ENCODE data around the gene EED.

- TF ChIP-seq, protein P1, sequence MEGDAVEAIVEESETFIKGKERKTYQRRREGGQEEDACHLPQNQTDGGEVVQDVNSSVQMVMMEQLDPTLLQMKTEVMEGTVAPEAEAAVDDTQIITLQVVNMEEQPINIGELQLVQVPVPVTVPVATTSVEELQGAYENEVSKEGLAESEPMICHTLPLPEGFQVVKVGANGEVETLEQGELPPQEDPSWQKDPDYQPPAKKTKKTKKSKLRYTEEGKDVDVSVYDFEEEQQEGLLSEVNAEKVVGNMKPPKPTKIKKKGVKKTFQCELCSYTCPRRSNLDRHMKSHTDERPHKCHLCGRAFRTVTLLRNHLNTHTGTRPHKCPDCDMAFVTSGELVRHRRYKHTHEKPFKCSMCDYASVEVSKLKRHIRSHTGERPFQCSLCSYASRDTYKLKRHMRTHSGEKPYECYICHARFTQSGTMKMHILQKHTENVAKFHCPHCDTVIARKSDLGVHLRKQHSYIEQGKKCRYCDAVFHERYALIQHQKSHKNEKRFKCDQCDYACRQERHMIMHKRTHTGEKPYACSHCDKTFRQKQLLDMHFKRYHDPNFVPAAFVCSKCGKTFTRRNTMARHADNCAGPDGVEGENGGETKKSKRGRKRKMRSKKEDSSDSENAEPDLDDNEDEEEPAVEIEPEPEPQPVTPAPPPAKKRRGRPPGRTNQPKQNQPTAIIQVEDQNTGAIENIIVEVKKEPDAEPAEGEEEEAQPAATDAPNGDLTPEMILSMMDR (IDR thresholded peaks at IDR 0.05 in 2 of 3, conservative IDR thresholded peaks at IDR 0.05 in 1 of 3; ENCODE audit: insufficient read depth in 2 of 3, low read depth in 1 of 3, low read length in 3 of 3), result no peak
- TF ChIP-seq ZNF24 (IDR thresholded peaks at IDR 0.05), result no peak
- TF ChIP-seq RHOXF2B (CRISPR knock-in tag; conservative IDR thresholded peaks at IDR 0.05), result no peak
- no peak for TF ChIP-seq MTA3 (IDR thresholded peaks at IDR 0.05; ENCODE audit: borderline replicate concordance)
- no peak for TF ChIP-seq EZH2 (IDR thresholded peaks at IDR 0.05; ENCODE audit: borderline replicate concordance, low read depth, low read length)
- TF ChIP-seq POLR2A (conservative IDR thresholded peaks at IDR 0.05), result no peak
- TF ChIP-seq, protein P2, sequence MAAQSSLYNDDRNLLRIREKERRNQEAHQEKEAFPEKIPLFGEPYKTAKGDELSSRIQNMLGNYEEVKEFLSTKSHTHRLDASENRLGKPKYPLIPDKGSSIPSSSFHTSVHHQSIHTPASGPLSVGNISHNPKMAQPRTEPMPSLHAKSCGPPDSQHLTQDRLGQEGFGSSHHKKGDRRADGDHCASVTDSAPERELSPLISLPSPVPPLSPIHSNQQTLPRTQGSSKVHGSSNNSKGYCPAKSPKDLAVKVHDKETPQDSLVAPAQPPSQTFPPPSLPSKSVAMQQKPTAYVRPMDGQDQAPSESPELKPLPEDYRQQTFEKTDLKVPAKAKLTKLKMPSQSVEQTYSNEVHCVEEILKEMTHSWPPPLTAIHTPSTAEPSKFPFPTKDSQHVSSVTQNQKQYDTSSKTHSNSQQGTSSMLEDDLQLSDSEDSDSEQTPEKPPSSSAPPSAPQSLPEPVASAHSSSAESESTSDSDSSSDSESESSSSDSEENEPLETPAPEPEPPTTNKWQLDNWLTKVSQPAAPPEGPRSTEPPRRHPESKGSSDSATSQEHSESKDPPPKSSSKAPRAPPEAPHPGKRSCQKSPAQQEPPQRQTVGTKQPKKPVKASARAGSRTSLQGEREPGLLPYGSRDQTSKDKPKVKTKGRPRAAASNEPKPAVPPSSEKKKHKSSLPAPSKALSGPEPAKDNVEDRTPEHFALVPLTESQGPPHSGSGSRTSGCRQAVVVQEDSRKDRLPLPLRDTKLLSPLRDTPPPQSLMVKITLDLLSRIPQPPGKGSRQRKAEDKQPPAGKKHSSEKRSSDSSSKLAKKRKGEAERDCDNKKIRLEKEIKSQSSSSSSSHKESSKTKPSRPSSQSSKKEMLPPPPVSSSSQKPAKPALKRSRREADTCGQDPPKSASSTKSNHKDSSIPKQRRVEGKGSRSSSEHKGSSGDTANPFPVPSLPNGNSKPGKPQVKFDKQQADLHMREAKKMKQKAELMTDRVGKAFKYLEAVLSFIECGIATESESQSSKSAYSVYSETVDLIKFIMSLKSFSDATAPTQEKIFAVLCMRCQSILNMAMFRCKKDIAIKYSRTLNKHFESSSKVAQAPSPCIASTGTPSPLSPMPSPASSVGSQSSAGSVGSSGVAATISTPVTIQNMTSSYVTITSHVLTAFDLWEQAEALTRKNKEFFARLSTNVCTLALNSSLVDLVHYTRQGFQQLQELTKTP (IDR thresholded peaks at IDR 0.05; ENCODE audit: low read depth in 1 of 2, partially characterized antibody in 2 of 2), result no peak
- TF ChIP-seq, protein P3, sequence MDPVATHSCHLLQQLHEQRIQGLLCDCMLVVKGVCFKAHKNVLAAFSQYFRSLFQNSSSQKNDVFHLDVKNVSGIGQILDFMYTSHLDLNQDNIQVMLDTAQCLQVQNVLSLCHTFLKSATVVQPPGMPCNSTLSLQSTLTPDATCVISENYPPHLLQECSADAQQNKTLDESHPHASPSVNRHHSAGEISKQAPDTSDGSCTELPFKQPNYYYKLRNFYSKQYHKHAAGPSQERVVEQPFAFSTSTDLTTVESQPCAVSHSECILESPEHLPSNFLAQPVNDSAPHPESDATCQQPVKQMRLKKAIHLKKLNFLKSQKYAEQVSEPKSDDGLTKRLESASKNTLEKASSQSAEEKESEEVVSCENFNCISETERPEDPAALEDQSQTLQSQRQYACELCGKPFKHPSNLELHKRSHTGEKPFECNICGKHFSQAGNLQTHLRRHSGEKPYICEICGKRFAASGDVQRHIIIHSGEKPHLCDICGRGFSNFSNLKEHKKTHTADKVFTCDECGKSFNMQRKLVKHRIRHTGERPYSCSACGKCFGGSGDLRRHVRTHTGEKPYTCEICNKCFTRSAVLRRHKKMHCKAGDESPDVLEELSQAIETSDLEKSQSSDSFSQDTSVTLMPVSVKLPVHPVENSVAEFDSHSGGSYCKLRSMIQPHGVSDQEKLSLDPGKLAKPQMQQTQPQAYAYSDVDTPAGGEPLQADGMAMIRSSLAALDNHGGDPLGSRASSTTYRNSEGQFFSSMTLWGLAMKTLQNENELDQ (CRISPR knock-in tag; IDR thresholded peaks at IDR 0.05; ENCODE audit: borderline replicate concordance), result no peak
- TF ChIP-seq KDM1A (IDR thresholded peaks at IDR 0.05), result no peak
- no peak for TF ChIP-seq TRIM28 (IDR thresholded peaks at IDR 0.05)
- TF ChIP-seq POLR2AphosphoS5 (IDR thresholded peaks at IDR 0.05; ENCODE audit: control insufficient read depth, insufficient read depth, low read depth, low read length), result no peak
- TF ChIP-seq U2AF1 (optimal IDR thresholded peaks at IDR 0.05; ENCODE audit: low read depth, low read length), result no peak
These were observed 48.4 kb upstream of the EED start for GRCh38 chr11:86196085-86196696.
